Mucosa of stomach (tissue), 1 donor: ENCODE results near the gene NR2F1-AS1.
"Not testable (repeated sequence)": the region's sequence is repeated elsewhere in the genome, so short reads cannot be mapped to it uniquely, and the experiment has no call there.

Experiments
- H3K27me3 ChIP-seq: one replicate; pipeline ENCODE4 v1.7.0; 2013; ENCODE audit warnings: mild to moderate bottlenecking, low read length; ENCODE audit not compliant: control insufficient read depth, insufficient read depth
- H3K36me3 ChIP-seq: one replicate; pipeline ENCODE4 v1.7.0; 2013; ENCODE audit warnings: low read length; ENCODE audit not compliant: control insufficient read depth, insufficient read depth
- H3K4me1 ChIP-seq: one replicate; pipeline ENCODE4 v1.7.0; 2013; ENCODE audit warnings: mild to moderate bottlenecking, low read length; ENCODE audit not compliant: control insufficient read depth, insufficient read depth
- H3K4me3 ChIP-seq: one replicate; pipeline ENCODE4 v1.7.0; 2013; ENCODE audit warnings: low read length
- H3K9ac ChIP-seq: one replicate; pipeline ENCODE4 v1.7.0; 2013; ENCODE audit warnings: mild to moderate bottlenecking, low read length, moderate library complexity
- H3K9me3 ChIP-seq: one replicate; pipeline ENCODE4 v1.7.0; 2013; ENCODE audit warnings: mild to moderate bottlenecking, low read length, moderate library complexity; ENCODE audit not compliant: control insufficient read depth
- donor health status: Pancreatic carcinoma.

NR2F1-AS1 gene

DNA sequence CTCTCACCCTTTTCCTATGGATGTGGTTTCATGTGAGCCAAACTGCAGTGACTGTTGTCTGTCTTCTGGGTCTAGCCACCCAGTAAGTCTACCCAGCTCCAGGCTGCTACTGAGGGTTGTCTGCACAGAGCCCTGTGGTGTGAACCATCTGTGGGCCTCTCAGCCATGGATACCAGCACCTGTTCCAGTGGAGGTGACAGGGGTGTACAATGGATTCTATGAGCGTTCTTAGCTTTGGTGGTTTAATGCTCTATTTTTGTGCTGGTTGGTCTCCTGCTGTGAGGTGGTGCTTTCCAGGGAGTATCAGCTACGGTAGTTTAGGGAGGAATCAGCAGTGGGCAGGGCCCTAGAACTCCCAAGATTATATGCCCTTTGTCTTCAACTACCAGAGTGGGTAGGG lies 186.7 kb downstream of the NR2F1-AS1 start:
- Histone ChIP-seq H3K9me3 (no peaks in the 10 kb centered on the region), H3K27me3 (no peaks in the 10 kb centered on the region), H3K4me1 (no peaks in the 10 kb centered on the region), H3K4me3 (no peak overlapping the region), H3K36me3 (no peaks in the 10 kb centered on the region), H3K9ac (no peak overlapping the region)

- not testable (repeated sequence) for H3K36me3 ChIP-seq, H3K27me3 ChIP-seq, H3K9ac ChIP-seq, H3K4me1 ChIP-seq, H3K9me3 ChIP-seq, H3K4me3 ChIP-seq
Measured at GRCh38 chr5:93391169-93391568, 189.8 kb downstream of the NR2F1-AS1 start.

DNA sequence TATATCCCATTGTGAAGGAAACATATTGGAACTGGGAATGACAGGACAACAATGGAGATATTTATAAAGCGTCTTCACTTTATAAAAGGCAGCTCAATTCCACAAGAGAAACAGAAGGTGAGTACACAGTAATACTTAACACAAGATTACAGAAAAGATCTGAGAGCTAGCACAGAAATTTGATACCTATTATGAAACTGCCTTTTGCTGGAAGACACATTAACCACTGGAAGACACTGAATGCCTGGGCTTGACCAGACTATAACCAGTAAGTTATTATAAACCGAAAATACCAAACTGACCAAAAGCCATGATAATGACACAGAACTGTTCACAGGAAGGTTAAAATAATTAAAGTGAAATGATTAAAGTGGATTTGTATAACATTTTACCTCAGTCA lies 195.4 kb downstream of the NR2F1-AS1 start:
- Histone ChIP-seq H3K4me3 (no peak overlapping the region), H3K9me3 (no peaks in the 10 kb centered on the region), H3K27me3 (no peaks in the 10 kb centered on the region), H3K4me1 (no peaks in the 10 kb centered on the region), H3K36me3 (no peaks in the 10 kb centered on the region), H3K9ac (no peak overlapping the region)

- no peak overlapping the region for H3K4me3 ChIP-seq
- no peaks in the 10 kb centered on the region for H3K4me1 ChIP-seq
- H3K9me3 ChIP-seq = no peaks in the 10 kb centered on the region
- no peaks in the 10 kb centered on the region for H3K27me3 ChIP-seq
- H3K36me3 ChIP-seq = no peaks in the 10 kb centered on the region
- H3K9ac ChIP-seq = no peak overlapping the region
Measured at GRCh38 chr5:93384995-93385394, 196.0 kb downstream of the NR2F1-AS1 start.

DNA sequence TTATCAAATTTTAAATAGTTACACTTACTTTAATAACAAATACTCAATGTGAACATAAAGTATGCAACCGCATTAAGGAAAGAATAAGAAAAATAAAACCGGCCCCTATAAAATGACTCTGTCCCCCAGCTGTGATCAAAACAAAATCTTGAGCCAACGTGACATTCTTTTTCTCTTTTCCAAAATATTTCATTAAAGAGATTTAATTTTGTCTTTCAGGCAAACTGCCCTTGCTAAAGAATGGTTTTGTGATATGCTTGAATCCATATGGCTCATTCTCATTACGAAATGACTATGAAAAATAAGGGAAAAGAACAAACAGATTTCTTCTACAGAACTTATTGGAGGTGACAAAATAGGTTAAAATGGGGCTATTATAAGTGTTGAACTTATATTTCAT lies 197.0 kb downstream of the NR2F1-AS1 start:
- no peak overlapping the region for H3K9ac ChIP-seq
- no peaks in the 10 kb centered on the region for H3K9me3 ChIP-seq
- no peaks in the 10 kb centered on the region for H3K27me3 ChIP-seq
- no peak overlapping the region for H3K4me3 ChIP-seq
- H3K36me3 ChIP-seq = no peaks in the 10 kb centered on the region
- no peaks in the 10 kb centered on the region for H3K4me1 ChIP-seq

GRCh38 chr5:93382188-93382825 lies 198.7 kb downstream of the NR2F1-AS1 start:
- H3K9me3 ChIP-seq = no peaks in the 10 kb centered on the region
- no peaks in the 10 kb centered on the region for H3K4me1 ChIP-seq
- no peak overlapping the region for H3K4me3 ChIP-seq
- H3K9ac ChIP-seq = no peak overlapping the region
- H3K36me3 ChIP-seq = no peaks in the 10 kb centered on the region
- no peaks in the 10 kb centered on the region for H3K27me3 ChIP-seq

GRCh38 chr5:93381057-93381456 lies 200.0 kb downstream of the NR2F1-AS1 start:
- Histone ChIP-seq H3K36me3 (no peaks in the 10 kb centered on the region), H3K4me1 (no peaks in the 10 kb centered on the region), H3K9me3 (no peaks in the 10 kb centered on the region), H3K27me3 (no peaks in the 10 kb centered on the region), H3K4me3 (no peak overlapping the region), H3K9ac (no peak overlapping the region)

DNA sequence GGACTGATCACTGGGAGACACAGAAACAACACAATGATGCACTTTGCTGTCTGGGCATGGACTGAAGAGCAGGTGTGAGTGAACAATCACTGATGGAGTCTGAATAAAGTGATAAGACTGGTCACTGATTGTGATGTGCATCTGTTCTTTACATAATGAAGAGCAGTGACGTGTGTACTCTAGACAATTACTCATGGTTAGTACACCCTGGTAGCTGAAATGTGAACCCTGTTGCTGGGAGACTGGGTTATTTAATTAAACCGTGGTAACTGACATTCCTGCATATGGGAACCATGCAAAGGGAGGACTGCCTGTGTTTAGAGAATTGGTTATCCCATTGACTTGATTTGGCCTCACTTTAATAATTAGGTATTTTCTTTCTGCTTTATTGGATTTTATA lies 202.9 kb downstream of the NR2F1-AS1 start:
- Histone ChIP-seq H3K4me1 (no peaks in the 10 kb centered on the region), H3K9me3 (no peaks in the 10 kb centered on the region), H3K4me3 (no peak overlapping the region), H3K9ac (no peak overlapping the region), H3K27me3 (no peaks in the 10 kb centered on the region), H3K36me3 (no peaks in the 10 kb centered on the region)

DNA sequence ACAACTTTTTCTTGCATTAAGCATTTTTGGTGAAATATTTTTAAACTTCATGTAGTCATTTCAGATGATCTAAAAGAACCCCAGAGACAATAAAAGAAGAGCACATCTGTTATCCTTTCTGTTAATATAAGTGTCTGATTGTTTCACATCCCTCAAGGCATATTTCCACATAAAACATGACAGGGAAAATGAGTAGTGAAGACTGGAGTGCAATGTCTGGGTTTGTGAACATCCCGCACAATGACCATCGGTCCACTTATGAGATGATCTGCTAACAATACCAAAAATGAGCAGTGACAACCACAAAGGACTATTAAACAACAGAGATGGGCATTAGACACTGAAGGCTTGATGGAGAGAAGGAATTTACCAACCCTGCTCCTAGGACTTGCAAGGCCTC lies 209.1 kb downstream of the NR2F1-AS1 start:
- Histone ChIP-seq H3K4me1 (no peaks in the 10 kb centered on the region), H3K9ac (no peak overlapping the region), H3K27me3 (no peaks in the 10 kb centered on the region), H3K9me3 (no peaks in the 10 kb centered on the region), H3K36me3 (no peaks in the 10 kb centered on the region), H3K4me3 (no peak overlapping the region)

- no peak overlapping the region for H3K4me3 ChIP-seq
- H3K36me3 ChIP-seq = no peaks in the 10 kb centered on the region
- no peaks in the 10 kb centered on the region for H3K27me3 ChIP-seq
- no peak overlapping the region for H3K9ac ChIP-seq
- H3K9me3 ChIP-seq = no peaks in the 10 kb centered on the region
- no peaks in the 10 kb centered on the region for H3K4me1 ChIP-seq
Measured at GRCh38 chr5:93364378-93364777, 216.6 kb downstream of the NR2F1-AS1 start.

- Histone ChIP-seq H3K9ac (no peak overlapping the region), H3K4me1 (no peaks in the 10 kb centered on the region), H3K9me3 (no peaks in the 10 kb centered on the region), H3K4me3 (no peak overlapping the region), H3K27me3 (no peaks in the 10 kb centered on the region), H3K36me3 (no peaks in the 10 kb centered on the region)
Measured at GRCh38 chr5:93360436-93361088, 220.5 kb downstream of the NR2F1-AS1 start.

- H3K36me3 ChIP-seq = no peaks in the 10 kb centered on the region
- H3K4me1 ChIP-seq = no peaks in the 10 kb centered on the region
- no peaks in the 10 kb centered on the region for H3K27me3 ChIP-seq
- H3K9ac ChIP-seq = no peak overlapping the region
- no peaks in the 10 kb centered on the region for H3K9me3 ChIP-seq
- H3K4me3 ChIP-seq = no peak overlapping the region
Measured at GRCh38 chr5:93359960-93360305, 221.1 kb downstream of the NR2F1-AS1 start.
